Measurements from ENCODE around the gene KLHL15. TPM values are rescaled to one million over a fixed set of nuclear protein-coding genes. Genes with fewer than 3 reads are reported as not detected.

Gene KLHL15, protein sequence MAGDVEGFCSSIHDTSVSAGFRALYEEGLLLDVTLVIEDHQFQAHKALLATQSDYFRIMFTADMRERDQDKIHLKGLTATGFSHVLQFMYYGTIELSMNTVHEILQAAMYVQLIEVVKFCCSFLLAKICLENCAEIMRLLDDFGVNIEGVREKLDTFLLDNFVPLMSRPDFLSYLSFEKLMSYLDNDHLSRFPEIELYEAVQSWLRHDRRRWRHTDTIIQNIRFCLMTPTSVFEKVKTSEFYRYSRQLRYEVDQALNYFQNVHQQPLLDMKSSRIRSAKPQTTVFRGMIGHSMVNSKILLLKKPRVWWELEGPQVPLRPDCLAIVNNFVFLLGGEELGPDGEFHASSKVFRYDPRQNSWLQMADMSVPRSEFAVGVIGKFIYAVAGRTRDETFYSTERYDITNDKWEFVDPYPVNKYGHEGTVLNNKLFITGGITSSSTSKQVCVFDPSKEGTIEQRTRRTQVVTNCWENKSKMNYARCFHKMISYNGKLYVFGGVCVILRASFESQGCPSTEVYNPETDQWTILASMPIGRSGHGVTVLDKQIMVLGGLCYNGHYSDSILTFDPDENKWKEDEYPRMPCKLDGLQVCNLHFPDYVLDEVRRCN
- total RNA-seq (7.2 TPM), polyA plus RNA-seq (ENCODE audit: insufficient read depth, low read depth, low replicate concordance) (2.2 TPM)
- long read RNA-seq, donor 1, partial matches to known transcripts, result 47 of 47 reads
- long read RNA-seq, donor 1, other reads (novel, unspliced or antisense), result 0 of 47 reads
- long read RNA-seq, donor 2, result 0 reads
- long read RNA-seq, donor 3, result 0 reads
- long read RNA-seq, donor 4, result 0 reads
- long read RNA-seq, donor 5, partial matches to known transcripts, result 7 of 7 reads
- long read RNA-seq, donor 5, other reads (novel, unspliced or antisense), result 0 of 7 reads
- long read RNA-seq, donor 6, partial matches to known transcripts, result 120 of 137 reads
- long read RNA-seq, donor 6, other reads (novel, unspliced or antisense), result 17 of 137 reads
- long read RNA-seq, donor 7, partial matches to known transcripts, result 2 of 2 reads
- long read RNA-seq, donor 7, other reads (novel, unspliced or antisense), result 0 of 2 reads
- long read RNA-seq, donor 8, result 0 reads
- long read RNA-seq, donor 9, result 0 reads
- long read RNA-seq, donor 10, partial matches to known transcripts, result 9 of 9 reads
- long read RNA-seq, donor 10, other reads (novel, unspliced or antisense), result 0 of 9 reads

DNA sequence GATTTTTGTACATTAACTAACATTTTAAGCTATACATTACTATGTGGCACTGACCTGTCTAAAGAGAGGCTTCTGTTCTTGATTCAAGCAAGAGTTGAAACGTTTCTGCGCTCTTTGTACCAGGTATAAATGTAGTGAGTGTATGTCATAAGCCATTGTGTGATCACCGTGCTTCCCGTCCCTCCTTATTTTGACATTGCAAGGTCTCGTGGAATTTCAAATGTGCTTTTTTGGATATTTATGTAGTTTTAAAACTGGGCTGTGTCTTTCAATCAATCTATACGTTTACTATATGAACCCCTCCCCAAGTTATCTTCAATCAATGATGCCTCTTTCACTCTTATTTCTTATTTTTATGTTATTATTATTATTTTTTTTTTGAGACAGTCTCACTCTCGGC, at the start of gene KLHL15:
Gene KLHL15 (minus strand): TSS at position 101 of the 400 bp plus-strand sequence. CDS start 20,493 bp downstream, outside the sequence.
- FAIRE-seq (no peak), DNase-seq (no peak)
- Histone ChIP-seq H3K9me3 (ENCODE audit: control insufficient read depth in 2 of 3, insufficient read depth in 1 of 3, low read length in 3 of 3) (no peaks in the 10 kb centered on the region), H3K4me1 (ENCODE audit: control insufficient read depth in 2 of 3, insufficient read depth in 2 of 3, low read depth in 1 of 3, low read length in 3 of 3) (no peaks in the 10 kb centered on the region), H3K27me3 (ENCODE audit: control insufficient read depth, insufficient read depth, low read length) (peaks cover 5% of the 10 kb centered on the region), H3K9ac (ENCODE audit: low read length in 3 of 3) (peak within 1 kb of the TSS; percentile 73 to 79 (median 73)), H3K27ac (ENCODE audit: low read depth in 2 of 2, low read length in 2 of 2) (peak within 1 kb of the TSS; percentile 89 to 95), H3K4me3 (ENCODE audit: low read length in 3 of 3) (peak within 1 kb of the TSS; percentile 78 to 85 (median 84)), H3K36me3 (ENCODE audit: control insufficient read depth in 2 of 3, insufficient read depth in 3 of 3, low read length in 3 of 3) (no peaks in the 10 kb centered on the region)
- intact Hi-C loops (cut with DNase I), result no loop called here
- TF ChIP-seq, protein P1, sequence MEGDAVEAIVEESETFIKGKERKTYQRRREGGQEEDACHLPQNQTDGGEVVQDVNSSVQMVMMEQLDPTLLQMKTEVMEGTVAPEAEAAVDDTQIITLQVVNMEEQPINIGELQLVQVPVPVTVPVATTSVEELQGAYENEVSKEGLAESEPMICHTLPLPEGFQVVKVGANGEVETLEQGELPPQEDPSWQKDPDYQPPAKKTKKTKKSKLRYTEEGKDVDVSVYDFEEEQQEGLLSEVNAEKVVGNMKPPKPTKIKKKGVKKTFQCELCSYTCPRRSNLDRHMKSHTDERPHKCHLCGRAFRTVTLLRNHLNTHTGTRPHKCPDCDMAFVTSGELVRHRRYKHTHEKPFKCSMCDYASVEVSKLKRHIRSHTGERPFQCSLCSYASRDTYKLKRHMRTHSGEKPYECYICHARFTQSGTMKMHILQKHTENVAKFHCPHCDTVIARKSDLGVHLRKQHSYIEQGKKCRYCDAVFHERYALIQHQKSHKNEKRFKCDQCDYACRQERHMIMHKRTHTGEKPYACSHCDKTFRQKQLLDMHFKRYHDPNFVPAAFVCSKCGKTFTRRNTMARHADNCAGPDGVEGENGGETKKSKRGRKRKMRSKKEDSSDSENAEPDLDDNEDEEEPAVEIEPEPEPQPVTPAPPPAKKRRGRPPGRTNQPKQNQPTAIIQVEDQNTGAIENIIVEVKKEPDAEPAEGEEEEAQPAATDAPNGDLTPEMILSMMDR (IDR thresholded peaks at IDR 0.05; ENCODE audit: borderline replicate concordance, extremely low read depth, insufficient read depth), result no peak

DNA sequence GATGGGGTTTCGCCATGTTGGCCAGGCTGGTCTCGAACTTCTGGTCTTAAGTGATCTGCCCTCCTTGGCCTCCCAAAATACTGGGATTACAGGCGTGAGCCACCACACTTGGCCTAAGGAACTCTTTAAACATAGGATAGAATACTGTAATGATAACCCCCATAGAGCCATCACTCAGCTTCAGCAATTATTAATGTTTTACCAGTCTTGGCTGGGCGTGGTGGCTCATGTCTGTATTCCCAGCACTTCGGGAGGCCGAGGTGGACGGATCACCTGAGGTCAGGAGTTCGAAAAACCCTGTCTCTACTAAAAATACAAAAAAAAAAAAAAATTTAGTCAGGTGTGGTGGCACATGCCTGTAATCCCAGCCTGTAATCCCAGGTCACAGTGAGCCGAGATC, 42.9 kb upstream of the KLHL15 start:
- Histone ChIP-seq H3K4me1 (ENCODE audit: control insufficient read depth in 2 of 3, insufficient read depth in 2 of 3, low read depth in 1 of 3, low read length in 3 of 3) (no peaks in the 10 kb centered on the region), H3K27ac (ENCODE audit: low read depth in 2 of 2, low read length in 2 of 2) (no peak overlapping the region), H3K9me3 (ENCODE audit: control insufficient read depth in 2 of 3, insufficient read depth in 1 of 3, low read length in 3 of 3) (no peaks in the 10 kb centered on the region), H3K27me3 (ENCODE audit: control insufficient read depth, insufficient read depth, low read length) (no peaks in the 10 kb centered on the region), H3K4me3 (ENCODE audit: low read length in 3 of 3) (no peak overlapping the region), H3K36me3 (ENCODE audit: control insufficient read depth in 2 of 3, insufficient read depth in 3 of 3, low read length in 3 of 3) (peaks cover 2 to 11% (median 5%) of the 10 kb centered on the region in 3 donors), H3K9ac (ENCODE audit: low read length in 3 of 3) (no peak overlapping the region)
- TF ChIP-seq, protein P1 (IDR thresholded peaks at IDR 0.05; ENCODE audit: borderline replicate concordance, extremely low read depth, insufficient read depth), result no peak
- no peak for DNase-seq
- no peak for FAIRE-seq
- intact Hi-C loops (cut with DNase I), result no loop called here

DNA sequence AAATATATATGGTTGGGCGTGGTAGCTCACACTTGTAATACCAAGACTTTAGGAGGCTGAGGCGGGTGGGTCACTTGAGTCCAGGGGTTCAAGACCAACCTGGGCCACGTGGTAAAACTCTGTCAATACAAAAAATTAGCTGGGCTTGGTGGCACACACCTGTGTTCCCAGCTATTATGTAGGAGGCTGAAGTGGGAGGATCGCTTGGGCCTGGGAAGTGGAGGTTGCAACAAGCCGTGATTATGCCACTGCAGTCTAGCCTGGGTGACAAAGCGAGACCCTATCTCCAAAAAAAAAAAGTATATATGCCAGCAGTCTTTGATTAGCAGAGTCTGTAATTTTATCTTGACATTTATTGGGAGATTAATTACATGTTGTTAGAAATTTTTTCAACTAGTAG, 36.5 kb upstream of the KLHL15 start:
- no peaks in the 10 kb centered on the region for H3K4me1 ChIP-seq (ENCODE audit: control insufficient read depth in 2 of 3, insufficient read depth in 2 of 3, low read depth in 1 of 3, low read length in 3 of 3)
- intact Hi-C loops (cut with DNase I), result no loop called here
- peaks cover 0 to 6% (median 0%) of the 10 kb centered on the region in 3 donors for H3K36me3 ChIP-seq (ENCODE audit: control insufficient read depth in 2 of 3, insufficient read depth in 3 of 3, low read length in 3 of 3)
- no peaks in the 10 kb centered on the region for H3K27me3 ChIP-seq (ENCODE audit: control insufficient read depth, insufficient read depth, low read length)
- no peak overlapping the region for H3K9ac ChIP-seq (ENCODE audit: low read length in 3 of 3)
- H3K27ac ChIP-seq (ENCODE audit: low read depth in 2 of 2, low read length in 2 of 2), result no peak overlapping the region
- no peak for DNase-seq
- no peaks in the 10 kb centered on the region for H3K9me3 ChIP-seq (ENCODE audit: control insufficient read depth in 2 of 3, insufficient read depth in 1 of 3, low read length in 3 of 3)
- no peak for FAIRE-seq
- H3K4me3 ChIP-seq (ENCODE audit: low read length in 3 of 3), result no peak overlapping the region
- TF ChIP-seq, protein P1 (IDR thresholded peaks at IDR 0.05; ENCODE audit: borderline replicate concordance, extremely low read depth, insufficient read depth), result no peak

All from kidney (tissue), 22 donors.